Stimulated activated CD8-positive, alpha-beta memory T cell treated with anti-CD3 and anti-CD28 coated beads, Interleukin-7, amount 100 ng/mL, for 24 hours (primary cell): ENCODE results near the gene TRABD2B.

Experiments used
- DNase-seq: peaks from one replicate; pipeline ENCODE4 v3.0.0-alpha.2; 2020; ENCODE audit warnings: low read depth

Gene TRABD2B

DNA sequence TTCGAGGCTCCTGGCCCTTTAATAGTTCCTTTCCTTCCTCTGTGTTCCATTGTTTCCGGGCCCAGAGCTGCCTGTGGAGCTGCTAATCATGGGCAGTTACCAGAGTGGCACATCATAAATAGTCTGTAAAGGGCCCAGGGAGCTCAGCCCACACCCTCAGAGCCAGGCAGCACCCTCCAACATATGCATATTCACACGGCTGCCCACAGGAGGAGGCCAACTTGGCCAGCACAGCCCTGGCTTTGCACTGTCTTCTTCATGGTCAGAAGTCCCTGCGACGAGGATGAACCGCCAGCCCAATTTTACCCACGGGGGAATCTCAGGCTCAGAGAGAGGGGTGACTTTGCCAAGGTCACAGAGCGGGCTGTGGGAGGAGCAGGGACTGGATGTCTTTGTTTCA, 172.5 kb downstream of the TRABD2B start:
- DNase-seq, result no peak

DNA sequence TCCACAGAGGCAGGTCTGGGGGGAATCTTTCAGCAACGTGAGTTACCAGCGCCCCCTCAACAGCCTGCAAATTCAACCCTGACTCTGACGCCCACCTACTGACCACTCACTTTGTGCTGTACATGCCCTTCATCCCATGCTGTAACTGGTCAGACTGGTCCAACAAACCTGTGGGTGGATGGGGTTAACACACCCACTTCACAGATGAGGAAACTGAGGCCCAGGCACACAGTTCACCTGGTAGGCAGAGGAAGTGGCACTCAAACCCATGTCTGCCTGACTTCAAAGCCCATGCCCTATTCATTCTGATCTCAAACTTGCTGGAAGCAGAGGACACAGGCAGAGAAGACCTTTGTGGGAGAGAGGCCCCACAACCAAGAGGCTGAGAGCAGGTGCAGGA, 172.9 kb downstream of the TRABD2B start:
- DNase-seq, result no peak

DNA sequence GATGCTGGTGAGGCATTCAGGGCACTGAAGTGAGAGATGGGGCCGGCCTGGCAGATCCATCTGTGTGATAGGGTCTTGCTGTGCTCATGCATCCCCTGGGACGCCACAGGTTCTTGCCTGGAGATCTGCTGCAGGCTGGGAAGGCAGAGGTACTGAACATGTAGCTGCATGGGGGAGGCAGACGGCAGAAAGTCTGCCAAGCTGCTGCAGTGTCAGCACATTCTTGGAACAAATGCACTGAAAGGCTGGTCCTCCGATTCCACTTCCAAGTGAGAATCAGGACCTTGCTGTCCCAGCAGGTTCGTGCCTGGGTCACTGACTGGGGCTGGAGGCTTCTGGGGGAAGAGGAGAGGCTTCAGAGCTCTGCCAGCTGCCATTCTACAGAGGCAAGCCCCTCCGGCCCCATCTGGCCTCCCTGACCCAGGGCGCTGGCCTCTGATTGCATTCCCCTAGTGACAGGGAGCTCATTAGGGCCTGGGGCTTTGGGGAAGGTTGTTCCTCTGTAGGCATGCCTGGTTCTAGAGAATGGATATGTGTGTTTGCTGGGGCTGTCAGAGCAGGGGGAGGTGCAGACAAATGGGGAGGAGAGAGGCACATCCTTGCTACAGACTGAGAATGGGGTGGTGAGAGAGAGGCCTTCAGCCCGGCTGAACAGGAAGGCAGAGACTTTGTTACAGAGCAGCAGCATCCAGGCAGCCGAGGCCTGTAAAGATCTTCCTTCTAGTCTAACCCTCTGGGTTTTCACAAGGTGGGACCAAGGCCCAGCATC, 174.0 kb downstream of the TRABD2B start:
- no peak for DNase-seq

DNA sequence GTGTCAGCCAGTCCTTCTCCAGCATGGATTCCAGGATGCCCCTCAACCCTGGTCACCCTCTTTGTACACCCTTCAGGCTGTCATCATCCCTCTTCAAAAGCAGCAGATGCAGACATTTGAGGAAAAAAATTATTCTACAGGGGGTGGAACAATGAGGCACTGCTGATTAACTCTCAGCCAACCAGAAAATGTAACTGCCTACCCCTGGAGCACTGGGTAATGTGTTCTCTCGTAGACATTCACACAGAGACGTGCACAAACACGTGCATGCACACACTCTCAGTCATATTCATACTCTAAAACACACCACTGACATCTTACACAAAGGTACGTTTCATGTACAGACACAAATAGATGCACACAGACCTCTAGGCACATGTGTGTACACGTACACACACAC, 175.4 kb downstream of the TRABD2B start:
- DNase-seq, result no peak

DNA sequence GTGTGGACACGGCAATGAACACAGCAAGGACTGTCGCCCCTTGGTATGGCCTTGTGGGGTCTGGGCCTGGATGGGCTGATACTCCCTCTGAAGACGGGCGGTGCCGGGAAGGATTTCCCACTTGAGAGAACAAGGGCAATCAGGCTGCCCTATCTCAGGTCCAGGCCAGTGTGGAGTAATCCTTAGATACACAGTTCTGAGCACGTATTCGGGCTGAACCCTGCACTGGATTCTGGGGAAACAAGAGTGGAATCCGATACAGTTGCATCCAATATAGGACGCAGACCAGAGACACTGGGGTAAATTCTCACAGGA, 177.7 kb downstream of the TRABD2B start:
- DNase-seq, result no peak

DNA sequence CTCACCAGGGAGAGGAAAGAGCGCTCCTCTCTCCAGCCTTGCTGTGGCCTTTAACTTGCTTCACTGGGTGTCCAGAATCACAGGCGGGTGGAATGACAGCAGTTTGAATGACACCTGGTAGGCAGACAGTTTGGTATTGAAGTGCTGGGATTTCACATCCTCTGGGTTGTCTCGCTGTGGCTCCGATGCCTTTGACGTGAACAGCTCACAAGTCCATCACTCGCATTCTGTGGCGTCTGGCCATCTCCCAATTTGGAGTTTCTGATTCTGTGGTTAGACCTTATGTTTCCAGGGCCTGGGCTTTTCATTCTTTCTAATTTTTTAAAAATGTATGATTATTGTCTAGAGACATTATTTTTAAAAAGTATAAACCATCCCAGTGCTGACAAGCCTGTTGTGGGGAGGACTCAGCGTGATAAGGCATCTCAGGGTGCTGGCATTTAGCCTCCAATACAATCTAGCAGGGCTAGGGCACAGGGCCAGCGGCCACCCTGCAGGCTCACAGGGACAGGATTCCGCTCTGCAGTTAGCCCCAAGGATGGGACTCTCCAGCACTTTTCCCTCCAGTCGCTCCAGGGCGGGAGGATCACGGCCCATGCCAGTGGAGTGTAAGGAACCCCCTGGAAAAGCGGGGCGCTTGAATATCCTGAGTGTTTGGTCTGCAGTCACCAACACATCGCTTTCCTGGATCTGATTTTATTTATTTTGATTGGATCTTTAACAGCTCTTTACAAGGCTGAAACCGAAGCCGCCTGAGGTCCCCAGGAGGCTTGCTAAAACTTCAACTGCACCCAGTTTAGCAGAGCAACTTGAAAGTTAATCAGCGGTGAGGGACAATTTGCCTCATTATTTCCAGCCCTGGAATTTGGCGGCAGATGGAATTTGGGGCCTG, 178.3 kb downstream of the TRABD2B start:
- DNase-seq, result no peak

DNA sequence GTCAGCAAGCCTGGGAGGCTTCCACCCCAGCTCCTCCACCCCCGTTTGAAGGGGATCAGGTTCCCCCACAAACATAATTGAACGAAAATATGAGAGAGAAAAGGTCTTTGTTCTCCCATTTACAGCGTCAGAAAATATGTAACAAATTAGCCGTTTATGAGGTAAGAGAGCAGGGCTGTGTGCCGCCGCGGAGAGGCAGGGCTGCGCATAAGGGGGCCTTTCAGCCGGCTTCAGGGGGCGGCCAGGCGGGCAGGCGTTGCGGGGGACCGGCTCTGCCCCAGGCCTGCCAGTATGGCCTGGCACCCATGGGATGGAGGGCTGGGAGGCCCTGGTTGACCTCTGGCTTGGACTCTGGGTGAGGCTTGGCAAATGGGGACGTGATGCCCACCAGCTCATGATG, 179.3 kb downstream of the TRABD2B start:
- DNase-seq, result no peak

DNA sequence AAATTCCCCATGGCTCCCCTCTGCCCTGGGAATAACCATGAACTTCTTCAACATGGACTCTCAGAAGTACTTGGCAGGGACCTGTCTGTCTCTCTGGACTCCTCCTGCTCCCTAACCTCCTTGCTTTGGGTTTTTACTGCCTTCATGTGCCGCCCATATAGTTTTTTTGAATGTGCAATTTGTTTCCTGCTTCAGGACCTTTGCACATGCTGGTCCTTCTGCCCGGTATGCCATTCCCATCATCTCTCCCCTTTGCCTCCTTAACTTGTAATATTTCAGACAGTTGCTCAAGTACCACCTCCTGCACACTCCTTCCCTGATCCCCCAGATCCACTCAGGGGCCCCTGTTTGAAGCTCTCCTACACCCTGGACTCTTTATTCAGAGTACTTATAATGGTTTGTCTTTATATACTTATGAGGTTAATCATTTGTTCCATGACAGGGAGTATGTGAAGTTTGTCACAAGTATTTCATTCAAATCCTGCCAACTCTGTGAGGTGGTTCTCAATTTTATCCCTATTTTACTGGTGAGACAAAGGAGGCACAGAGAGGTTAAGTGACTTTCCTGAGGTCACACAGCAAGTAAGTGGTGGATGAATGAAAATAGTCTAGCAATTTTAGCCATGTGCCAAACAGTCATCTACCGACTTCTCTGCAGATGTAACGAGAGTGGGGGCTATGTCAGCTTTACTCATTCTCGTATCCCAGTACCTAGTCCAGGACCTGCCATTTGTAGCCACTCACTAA, 180.7 kb downstream of the TRABD2B start:
- no peak for DNase-seq

DNA sequence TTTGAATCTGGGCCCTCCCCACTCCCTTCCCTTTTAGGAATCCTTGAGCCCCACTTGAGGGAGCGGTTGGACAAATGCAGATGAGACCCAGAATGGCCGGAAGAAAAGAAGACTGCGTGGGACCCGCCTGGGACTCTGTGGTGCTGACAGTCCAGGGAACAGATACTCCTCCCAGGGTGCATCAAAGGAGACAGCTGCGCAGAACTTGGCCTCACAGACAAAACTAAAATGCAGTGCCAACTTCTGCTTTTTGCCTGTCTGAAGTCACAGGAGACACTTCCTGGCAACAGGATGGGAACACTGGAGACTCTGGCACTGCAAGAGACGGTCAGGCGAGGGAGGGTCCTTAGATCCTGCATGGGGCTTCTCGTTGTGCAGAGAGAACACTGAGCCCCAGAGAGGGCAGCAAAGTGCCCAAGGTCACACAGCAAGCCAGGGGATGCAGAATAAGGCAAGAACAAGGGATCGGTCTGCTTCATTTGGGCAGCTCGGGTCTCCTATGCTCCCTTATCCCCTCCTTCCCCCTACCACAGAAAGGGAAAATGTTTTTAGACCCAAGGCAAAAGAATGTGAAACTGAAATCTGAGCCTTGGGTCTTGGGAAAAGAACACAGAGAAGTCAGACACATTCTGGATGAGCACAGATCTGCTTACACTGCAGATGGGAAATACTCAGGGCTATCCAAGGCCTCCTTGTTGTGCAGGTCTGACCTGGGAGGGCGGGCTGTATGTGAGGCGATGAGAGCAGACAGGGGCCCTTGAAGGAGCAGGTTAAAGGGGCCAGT, 182.4 kb downstream of the TRABD2B start:
- no peak for DNase-seq

DNA sequence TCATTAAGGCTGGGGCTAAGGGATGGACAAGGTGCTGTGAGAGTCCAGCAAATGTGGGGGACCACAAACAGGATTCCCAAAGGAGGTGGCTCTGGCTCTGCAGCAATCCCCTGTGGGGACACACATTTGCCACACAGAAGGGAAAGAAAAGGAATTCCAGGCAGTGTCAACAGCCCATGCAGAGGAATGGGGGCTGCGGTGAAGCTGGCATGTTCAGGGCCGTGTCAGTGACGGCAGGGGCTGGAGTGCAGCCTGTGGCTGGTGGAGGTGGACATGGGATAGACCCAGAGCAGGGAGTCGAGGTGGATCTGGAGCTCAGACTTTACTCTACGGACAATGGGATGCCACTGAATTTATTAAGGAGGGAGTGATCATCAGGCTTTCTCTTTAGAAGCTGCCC, 183.2 kb downstream of the TRABD2B start:
- no peak for DNase-seq

DNA sequence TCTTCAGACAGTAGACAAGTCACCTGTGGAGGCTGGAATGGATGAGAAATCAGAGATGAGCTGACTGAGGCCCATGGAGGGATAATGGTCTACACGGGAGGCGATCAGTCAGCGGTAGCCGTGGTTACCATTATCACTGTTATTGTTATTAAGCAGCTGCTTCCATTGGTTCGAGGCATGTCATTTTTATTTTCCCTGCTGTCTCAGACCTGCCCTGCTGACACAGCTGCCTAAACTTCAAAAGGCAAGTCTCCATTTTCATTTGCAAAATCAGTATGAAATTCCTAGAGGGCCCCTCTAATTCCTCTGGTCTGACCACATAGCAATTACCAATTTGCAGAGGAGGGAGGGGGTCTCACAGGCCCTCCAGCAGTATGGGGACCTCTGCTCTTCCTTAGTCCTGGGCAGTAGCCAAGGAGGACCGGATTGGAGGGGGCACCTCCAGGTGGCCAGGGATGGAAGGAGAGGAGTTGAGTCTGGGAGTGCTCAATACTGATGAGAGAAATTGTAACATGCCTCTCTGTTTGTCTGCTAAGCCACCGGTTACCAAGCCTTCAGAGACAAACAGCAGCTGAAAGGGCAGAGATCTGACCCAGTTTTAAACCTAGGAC, 184.2 kb downstream of the TRABD2B start:
- DNase-seq, result no peak

DNA sequence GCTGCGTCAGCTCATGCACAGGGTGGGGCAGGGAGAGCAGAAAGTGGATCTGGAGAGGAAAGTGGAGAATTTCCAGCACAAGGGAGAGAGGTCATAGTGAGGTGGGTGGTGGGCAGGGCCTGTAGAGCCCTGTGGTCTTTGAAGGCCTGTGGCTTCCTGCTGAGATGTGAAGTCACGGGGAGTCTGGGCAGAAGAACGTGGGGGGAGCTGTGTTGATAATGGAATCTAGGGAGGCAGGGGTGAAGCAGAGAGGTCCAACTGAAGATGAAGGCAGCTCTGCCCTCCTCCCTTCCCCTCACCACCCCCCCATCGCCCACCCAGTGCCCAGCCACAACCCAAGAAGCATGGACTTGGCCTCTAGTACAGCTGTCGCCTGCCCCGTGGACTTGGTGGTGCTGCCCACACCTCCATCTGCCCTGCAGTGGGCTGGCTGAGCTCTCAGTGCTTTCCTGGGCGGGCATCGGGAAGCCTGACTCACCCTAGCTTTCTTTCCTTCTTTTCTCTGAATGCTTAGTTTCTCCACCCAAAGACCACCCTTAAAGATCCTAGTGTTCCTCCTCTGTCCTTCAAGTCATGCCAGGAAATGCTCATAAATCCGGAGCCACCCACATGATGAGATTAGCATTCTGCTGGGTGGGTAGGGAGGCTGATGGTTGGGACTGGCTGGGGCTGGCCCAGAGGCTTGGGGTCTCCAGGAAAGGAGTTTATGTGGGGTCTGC, 186.1 kb downstream of the TRABD2B start:
- DNase-seq, result no peak

DNA sequence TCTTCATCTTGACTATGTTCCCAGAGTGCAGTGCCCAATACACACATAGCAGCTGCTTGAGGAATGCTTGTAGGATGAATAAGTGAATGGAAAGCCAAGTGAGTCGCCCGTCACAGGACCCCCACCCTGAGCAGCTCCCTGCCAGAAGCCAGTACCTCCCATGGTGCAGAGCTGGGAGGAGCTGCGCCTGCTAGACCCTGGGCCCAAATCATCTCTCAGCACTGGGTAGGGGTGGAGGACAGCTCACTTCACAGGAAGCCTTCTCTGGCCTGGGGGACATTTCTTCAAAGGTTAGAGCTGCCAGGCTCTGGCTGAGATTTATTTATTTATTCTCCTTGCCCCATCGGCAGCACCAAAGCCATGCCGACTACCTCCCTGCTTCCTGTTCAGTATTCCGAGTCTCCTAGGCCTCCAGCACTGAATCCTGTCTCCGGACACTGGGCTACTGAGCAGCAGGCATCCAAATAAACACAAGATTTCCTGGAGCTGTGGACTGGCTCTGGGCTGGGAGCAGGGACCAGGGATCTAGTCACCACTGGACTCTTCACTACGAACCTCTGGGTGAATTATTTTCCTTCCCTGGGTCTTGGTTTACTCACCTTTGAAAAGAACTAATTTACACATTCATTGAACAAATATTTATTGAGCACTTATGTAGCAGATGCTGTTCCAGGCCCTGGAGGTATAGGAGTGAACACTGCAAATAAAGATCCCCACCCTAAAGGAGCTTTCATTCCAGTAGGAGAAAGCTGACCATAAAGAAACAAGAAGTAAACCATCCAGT, 187.7 kb downstream of the TRABD2B start:
- no peak for DNase-seq

DNA sequence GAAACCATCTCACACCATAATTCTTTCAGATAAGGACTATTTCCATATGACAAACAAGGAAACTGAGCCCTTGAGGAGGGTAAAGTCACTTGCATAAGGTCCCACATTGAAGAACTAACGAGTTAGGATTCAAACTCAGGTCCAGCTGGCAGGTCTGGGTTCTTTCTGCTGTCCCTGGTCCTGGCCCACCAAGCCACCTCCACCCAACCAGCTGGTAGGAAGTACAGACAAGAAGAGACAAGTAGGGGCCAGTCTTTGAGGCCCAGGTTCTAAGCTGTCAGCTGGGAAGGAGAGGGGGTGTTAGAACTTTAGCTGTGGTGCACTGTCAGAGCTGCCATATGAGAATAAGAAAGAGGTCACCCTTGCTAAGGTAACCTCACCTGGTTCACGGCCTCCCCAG, 188.6 kb downstream of the TRABD2B start:
- no peak for DNase-seq

DNA sequence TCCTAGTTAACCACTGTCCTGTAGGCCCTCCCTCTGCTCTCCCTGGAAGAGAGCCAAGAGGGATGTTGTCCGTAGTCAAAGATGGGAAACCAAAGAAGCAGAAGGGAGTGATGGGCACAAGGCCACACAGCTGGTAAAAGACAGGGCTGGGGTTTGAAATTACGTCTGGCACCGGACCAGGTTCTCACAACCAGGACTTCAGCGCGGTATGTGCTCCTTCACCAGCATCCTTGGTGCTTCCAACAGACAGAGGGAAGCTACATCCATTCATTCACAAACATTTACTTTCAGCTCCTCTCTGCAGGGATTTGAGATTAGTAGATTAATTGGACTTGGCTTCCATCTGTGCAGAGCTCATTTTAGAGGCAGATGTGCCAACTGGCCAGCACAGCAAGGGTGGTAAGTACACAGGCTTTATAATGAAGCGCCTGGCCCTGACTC, 191.2 kb downstream of the TRABD2B start:
- DNase-seq, result no peak

DNA sequence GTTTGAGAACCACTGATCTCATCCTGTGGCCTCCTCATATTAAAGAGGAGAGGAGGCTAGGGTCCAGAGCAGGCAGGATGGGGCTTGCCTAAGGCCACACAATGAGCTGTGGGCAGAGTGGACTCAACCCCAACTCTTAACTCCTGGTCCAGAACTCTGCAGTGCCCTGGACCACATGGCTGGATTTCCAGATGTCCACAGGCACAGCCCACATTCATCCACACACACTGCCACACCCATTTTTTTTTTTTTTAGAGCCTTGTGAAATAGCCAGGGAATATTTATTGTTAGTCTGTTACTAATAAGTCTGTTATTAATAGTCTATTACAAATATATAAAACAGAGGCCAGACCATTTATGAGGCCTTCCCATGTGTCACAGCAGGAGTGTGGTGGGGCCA, 192.2 kb downstream of the TRABD2B start:
- no peak for DNase-seq

DNA sequence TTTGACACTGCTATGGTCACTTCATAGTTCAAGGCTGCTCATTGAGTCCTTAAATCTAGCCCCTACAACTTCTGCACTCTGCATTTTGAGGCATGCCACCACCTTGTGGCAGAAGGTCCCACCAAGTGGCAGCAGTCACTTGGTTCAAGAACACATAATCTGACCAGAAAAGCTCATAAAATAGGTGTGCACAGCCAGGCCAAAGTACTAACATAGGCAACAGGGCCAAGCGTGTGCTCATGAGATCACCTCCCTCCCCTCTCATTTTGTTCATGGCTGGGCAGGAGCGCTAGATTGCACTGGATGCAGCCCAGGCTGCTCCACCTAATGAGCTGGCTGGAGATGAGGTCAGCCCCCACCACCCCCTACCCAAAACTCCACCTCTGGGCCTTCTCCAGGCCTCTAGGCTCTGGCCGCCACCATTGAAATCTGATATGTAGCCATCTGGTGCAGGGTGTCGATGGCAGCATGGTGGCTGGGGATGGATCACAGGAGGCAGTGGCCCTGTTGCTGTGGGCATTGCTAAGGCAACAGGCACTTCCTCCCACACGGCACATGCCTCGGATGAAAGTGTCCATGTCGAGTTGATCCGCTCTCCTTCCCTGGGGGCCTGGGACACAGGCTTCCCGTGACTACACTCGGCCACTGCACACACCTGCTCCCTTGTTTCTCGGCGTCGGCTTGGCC, 193.2 kb downstream of the TRABD2B start:
- no peak for DNase-seq

DNA sequence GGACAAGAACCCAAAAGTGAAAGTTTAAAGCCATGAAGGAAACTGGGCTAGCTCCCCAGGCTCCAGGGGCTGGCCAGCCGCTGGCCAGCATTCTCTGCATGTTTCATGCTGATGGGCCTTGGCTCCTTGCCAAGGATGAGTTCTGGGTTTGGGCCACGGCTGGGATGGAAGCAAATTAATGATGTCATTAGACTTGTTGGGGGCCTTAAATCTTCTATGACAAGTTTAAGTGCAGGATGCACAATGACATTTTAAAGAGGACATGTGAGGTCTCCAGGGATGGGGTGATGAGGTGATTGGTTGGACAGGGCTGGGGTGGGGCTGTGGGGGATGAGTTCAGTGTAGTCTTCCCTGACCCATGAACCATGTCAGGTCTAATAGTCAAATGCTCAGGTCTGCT, 199.6 kb downstream of the TRABD2B start:
- no peak for DNase-seq

DNA sequence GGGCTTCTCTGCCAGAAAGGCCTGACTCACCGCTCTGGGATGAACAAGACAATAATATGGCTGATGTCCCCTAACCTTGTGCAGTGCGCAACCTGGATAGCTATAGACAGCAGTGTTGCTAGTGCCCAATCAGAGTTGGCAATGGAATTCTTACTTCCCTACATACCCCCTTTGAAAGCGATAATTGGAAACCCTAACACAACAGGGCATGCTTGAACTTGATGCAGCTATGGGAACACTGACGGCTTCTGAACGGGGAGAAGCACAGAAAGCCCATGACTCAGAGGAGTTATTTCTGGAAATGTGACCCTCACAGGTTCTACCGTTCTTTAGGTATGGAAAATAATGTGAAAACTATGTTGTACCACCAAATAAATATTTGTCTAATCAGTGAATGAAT, 200.6 kb downstream of the TRABD2B start:
- DNase-seq, result no peak

DNA sequence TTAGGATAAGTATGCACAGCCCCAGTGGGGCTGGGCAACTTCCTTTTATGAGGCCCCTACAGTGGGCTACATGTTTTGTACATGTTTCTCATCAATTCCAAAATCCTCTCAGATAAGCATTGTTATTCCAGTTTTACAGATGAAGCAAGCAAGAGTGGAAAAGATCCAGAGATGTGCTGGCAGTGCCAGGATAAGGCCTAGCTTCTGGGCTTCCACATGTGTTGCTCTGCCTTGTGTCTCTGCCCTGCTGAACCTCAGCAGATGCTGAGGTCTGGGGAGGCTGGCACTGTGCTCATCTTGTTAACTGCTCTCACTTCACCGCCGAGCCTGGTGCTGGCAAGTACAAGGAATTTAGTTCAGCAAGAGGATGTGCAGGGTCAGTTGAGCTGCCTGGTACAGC, 202.1 kb downstream of the TRABD2B start:
- DNase-seq, result no peak
